GM21786 (cell line): ENCODE results near the gene YPEL2.

Experiments used
- ATAC-seq: cut with Tn5 transposase; IDR thresholded peaks from one replicate; pipeline ENCODE4 v1.9.1; 2021; ENCODE audit not compliant: unreplicated experiment

YPEL2 gene

DNA sequence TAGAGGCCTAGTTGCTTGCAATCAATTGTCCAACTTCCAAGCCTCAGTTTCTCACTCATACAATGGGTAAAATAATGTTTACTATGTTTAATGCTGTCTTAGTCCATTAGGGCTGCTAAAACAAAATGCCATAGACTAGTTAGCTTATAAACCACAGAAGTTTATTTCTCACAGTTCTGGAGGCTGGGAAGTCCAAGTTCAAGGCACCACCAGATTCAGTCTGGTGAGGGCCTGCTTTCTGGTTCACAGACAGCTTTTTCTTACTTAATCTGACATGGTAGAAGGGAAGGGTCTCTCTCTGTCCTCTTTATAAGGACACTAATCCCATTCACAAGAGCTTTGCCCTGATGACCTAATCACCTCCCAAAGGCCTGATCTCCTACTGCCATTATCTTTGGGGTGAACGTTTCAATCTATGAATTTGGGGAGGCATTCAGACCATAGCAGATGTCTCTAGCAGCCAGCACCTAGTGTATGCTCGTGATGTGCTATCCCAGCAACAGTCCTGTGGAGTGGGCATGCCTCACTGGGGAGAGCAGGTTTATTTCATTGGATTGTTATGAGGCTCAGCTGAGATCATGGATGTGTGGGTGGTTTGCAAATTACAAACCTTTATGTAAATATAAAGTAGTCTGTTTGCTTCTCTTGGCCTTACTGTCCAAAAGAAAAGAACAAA lies 25.2 kb downstream of the YPEL2 start:
- no peak for ATAC-seq

DNA sequence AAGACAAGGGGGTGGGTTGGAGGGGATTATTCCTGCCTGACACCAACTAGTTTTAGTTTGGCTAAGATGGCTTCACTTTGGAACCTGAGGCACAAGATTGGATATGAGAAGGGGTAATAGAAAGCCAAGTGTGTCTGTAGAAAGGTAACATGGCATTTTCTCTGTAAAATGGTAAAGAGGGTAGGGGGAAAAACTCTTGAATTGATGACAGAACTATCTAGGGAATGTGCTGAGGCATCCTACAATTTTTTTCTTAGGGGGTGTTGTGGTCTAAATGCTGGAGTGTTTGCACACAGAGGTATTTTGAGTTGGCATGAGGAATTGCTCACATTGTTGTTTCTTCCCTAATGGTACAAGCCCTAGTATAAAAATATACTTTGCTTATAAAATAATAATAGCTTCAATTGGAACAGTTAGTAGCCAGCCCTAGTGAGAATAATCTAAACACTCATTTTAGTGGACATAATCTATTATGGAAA lies 25.8 kb downstream of the YPEL2 start:
- ATAC-seq, result no peak

DNA sequence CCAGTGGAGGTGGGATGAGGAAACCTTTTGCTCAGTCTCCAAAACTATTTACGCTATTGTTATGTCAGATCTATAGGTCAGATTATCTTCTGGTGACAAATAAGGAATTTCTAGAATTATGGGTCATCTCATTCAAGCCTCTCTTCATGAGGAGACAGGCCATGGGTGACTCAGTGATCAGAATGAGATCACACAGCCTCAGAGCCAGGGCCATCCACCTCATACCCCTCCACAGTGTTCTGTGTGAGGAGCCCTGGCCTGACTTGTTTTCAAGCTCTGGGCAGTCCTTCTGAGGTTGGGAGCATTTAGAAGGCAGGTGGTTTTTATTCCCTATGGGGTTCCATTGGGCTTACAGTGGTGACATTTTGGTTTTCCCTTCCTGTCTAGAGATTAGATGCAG lies 26.5 kb downstream of the YPEL2 start:
- ATAC-seq, result no peak

DNA sequence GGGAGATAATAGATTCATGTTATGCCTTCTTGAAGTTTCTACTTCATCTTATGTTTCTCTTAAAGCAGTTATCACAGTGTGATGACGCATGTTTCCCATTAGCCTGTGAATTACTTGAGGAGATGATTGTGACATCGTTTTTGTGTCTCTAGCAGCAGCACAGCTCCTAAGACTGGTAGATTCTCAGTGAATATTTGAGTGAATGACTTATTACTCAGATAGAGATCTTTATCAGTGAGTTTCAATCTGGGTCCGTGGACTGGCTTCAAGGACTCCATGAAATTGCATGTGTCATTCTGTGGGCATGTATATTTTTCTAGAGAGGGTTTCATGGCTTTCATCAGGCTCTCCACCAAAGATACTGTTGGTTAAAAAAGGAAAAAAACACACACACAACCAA lies 29.9 kb downstream of the YPEL2 start:
- ATAC-seq, result no peak

DNA sequence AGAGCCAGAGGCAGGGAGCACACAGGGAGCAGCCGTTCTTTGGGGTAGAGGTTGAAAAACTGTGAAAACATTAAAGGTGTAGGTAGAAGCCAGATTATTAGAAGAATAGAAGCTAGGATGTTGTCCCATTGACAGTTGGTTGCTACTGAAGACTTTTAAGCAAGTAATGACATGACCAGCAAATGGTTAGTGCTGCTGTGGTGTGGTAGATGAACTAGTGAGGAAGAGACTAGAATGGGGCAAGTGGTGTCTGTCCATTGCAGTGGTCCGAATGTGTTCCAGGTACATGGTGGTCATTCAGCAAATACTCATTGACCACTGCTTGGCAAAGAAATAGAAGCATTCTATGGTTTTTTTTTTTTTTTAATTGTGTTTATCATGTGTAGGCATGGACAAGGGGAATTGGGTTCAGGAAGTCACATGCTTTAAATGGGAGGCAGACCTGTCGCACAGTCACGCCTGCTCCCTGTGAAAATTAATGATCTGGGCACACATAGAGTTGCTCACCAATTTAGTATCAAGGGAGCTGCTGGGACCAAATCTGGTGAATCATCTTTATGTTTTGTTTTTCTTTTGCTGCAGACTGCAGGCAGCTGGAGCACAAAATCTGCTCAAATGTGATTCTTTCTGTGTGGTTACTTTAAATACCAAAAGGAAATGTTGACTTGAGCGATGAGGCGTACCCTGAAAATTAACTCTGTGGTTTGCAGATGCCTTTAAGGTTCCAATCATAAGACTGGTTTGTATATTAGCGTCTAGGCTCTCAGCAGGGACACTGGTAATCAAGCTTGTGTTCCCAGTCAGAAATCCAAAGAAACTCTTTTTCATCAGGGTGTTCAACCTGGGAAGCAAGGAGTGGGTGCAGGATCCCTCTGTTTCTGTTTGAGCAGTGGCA lies 30.7 kb downstream of the YPEL2 start:
- ATAC-seq, result peak; percentile 62

DNA sequence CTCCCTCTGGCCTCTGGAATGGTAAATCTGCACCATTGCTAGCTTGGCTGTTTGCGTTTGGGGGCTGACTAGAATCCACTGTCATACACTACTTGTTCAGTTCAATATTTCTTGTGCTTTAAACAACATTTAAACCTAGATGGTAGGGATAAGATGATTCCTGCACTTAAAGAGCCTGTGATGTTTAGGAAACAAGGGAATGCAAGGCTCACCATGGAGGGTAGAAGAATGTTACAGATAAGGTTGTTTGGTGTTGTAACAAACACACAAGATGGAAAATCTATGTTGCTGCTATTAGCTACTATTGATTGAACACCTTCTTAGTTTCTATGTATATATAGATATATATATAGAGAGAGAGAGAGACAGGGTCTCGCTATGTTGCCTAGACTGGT lies 31.4 kb downstream of the YPEL2 start:
- no peak for ATAC-seq

DNA sequence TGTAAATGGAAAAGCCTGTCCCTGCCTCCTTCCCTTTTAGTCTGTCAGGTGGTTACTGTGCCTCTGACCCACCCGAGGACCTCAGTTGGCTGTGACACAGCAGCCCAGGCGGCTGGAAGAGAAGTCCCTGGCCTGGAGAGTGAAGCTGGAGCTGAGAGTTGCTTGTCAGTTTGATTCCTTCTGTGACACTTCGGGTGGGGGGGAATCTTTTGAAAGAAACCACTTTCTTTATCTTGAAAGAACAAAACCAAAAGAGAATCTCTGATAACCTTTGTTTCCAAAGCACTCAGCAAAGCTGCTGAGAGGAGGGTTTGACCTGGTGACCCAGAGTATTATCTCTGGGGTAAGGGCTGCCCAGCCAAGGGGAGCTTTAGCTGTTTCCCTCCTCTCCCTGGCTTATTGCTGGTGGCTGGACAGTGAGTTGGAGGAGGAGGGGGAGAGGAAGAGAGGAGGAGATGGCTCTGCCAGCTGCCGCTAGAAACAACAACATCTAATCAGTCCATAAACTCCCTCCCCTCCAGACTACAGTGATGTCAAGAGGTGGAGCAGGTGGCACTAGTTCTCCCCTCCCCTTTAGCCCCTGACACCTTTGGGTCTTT lies 34.0 kb downstream of the YPEL2 start:
- ATAC-seq, result no peak

DNA sequence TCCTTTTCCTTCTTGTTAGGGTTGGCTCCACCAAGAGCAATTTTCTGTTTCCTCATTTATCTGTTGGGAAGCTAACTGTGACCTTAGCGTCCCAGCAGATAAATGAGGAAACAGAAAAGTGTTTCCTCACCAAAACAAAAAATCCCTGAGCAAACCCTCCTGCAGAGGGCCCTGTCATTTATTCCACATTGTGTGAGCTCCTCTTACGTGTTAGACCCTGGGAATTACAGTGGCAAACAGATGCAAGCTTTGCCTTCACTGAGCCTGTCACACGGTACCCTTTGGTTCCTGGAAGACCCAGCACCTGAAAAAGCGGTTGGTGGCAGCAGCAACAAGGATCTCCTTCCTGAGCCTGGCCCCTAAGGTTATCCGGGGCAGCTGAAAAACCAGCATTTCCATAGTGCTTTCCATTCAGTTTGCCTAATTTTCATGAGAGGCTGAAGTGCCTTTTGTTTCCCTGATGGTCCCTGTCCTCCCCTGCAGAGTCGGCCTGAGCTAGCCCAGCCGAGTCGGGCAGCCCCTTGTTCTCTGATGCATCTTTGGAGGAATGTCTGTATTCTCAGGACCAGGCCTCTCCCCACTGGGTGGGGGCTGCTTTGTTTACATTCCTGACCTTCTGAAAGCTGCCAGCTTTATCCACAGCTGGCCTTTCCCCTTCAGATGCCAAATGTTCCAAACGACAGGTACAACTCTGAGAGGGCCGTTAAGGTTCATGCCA lies 34.7 kb downstream of the YPEL2 start:
- ATAC-seq, result no peak

DNA sequence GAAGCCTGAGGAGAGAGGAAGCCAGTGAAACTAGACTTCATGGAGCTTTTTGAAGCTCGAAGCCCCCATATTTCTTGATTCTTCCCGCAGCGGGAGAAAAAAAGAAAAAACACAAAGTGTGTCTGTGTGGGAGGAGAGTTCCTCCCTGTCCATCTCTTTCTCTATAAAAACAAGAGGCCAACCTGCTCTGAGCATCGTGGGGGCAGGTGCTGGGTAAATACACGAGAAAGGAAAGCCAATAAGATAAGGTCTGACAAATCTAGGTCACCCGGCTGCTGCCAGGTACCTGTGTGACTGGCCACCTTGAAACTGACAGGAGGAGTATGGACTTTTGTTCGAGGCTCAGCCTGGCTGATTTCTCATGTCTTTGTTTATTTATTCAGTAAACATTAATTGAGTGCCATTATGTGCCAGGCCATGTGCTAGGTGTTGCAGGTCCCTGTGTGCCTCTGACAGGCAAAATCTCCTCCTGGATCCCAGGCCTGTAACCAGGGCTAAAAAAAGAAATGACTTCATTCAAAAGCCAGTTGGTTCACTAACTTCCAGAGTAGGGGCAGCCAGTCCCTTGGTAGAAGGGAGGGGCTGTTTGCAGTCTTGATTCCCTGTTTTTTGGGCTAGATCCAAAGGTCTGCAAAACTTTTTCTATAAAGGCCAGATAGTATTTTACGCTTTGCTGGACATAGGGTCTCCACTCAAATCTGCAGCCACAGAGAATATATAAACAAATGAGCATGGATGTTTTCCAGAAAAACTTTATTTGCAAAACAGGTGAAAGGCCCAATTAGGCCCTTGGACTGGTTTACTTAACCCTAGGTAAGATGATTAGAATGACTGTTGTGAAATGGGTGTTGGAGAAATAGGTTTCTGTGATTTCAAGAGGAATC lies 35.6 kb downstream of the YPEL2 start:
- no peak for ATAC-seq

DNA sequence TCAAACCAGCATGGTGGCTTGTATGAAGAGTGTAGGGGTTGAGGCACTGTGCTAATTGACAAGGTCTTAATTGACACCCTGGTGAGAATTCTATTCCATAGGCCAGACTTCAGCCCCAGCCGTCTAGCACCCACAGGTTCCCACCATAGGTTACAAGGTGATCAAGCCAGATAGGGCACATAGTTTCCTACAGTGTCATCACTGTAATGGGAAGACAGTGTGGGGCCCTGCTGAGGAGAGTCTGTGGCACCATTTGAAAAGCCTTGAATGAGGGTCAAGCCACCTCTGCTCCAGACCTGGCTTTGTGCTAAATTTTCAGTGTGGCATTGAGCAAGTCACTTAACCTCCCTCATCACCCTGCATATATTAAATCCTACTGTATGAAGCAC lies 36.2 kb downstream of the YPEL2 start:
- ATAC-seq, result no peak

DNA sequence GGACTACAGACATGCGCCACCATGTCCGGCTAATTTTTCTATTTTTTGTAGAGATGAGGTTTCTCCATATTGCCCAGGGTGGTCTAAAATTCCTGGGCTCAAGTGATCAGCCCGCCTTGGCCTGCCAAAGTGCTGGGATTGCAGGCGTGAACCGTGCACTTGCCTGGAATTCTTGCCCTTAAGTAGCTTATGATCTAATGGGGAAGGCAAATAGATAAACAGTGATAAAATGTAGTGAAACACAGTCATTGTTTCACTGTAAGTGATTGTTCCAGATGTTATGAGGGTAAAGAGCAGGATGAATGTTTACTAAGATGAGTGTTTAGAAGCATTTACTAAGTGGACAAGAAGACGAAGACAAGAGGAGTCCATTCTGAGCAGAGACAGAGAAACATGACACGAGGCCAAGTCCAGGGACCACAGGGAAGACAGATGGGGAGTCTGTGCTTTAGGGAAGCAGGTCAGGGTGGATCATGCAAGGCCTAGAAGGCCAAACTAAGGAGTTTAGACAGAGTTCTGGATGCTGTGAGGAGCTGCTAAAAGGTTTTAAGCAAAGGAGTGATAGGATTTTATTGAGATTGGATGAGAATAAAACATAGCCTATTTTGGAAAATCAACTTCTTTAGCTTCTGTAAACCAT lies 36.9 kb downstream of the YPEL2 start:
- no peak for ATAC-seq

DNA sequence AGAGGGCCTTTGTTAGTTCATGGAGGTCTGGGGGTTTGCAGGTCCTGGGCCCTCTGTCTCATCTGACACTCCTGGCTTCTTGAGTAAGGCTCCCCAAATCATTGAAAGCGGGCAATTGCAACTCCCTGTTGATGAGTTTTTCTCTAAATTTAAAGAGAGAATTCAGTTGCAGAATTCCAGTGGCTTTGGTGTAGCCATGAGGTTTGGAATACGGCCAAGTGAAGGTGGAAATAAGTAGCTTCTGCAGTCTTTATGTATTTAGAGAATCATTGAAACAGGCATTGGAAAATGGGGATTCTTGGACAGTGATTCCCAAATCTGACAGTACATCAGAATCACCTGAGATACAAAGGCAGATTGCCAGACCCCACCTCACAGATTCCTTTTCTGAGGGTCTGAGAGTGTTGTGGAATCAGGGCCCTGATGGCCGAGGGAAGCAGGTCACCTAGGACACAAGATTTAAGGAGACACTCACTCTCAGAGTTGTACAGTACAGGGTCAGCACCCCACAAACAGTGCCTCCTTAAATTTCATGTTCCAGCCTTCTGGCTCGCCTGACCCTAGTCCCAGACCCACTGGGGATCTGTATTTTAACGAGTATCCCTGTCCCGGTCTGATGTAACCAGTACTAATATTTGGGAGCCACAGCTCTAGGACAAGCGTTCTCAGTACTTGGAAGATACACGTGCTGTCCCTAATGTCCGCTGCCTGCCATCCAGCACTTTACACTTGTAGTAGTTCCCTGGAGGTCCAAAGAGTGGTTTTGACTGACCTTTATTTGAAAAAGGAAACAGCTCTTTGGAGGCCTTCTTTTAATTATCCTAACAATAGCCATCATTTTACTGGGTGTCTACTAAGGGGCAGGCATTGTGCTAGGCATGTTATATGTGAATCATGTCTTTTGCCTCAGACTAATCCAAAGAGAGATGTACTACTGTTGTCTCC lies 37.8 kb downstream of the YPEL2 start:
- ATAC-seq, result no peak

DNA sequence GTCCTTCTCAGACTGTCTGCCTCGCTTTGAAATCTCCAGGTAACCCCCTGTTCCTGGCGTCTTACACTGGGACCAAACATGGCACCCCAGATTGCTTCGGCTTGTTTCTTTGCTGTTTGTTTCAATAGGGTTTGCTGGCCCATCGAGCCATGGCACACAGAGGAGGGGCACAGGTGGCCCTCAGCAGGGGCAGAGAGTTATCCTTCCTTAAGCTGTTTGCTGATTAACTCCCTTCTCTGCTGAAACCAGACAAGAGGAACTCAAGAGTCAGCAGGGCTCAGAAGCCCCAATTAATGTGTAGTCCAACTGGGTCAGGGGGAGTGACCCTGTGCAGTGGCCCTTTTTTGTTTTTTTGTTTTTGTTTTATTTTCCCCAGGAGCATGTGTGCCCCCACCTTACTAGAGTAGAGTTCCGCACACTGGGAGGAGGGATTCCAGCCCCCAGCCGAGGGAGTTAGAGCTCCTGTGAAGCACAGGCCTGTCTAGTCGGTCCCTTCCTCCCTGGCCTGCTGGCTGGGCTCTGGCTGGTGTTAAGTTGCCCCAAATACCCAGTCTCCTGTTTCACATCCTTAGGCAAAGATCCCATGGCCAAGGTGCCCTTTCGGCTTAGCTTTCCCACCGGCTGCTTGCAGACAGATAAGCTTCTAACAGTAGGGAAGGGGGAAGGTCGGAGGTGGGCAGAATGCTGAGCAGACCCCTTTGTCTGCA lies 39.3 kb downstream of the YPEL2 start:
- ATAC-seq, result no peak

DNA sequence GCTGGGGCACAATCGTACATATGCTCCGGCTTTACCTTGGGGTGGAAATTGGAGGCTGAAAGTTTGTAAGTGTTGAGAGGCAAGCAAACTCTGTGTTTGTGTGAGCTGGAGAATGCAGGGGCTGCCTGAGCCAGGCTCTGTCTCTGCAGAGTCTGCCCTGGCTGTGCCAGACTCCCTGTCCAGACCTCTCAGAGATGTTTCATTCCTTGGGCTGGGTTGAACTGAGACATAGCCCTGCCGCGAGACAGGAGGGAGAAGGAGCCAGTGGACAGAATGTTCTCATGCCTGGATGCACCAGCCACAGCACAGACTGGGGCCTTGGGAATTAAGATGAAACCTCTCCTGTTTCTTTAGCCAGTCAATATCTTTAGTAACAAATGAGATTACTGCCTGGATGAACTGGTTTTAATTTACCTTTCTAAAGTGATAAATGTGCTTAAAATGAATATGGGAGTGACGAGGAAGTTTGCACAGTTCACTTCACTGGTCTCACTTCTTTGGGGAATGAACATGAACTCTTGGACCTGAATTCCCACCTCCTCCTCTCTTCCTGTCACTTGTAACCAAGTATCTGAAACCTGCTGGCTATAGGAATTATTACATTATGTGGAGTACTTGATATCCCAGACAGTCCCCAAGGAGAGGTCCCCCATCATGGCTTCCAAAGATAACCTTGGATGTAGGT lies 40.1 kb downstream of the YPEL2 start:
- no peak for ATAC-seq

DNA sequence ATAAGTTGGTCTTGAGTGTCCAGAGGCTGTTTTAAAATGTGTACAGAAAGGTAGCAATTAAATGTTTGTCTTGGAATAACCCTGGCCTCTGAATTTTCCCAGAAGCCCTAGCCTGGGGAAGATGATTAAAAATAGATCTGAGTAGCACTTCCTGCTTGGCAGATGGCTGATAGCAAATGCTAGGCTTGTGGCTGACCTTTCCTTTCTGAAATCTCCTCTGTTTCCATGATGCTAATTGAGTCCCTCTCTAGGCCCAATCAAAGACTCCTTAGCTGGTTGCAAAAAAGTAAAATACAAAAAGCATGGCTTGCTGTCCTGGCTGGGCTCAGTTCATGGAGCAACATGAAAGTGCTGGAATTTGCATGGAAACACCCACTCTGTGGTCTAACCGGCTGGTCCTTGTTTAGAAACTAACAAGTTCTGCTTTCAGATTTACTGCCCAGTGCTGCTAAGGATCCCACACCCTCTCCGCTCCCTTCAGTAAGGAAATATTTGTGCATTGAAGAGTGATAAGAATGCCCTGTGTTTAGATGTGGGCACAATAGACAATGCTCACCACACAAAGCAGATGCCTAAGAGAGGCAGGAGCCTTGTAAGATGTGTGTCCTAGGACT lies 40.8 kb downstream of the YPEL2 start:
- peak; percentile 52 for ATAC-seq

DNA sequence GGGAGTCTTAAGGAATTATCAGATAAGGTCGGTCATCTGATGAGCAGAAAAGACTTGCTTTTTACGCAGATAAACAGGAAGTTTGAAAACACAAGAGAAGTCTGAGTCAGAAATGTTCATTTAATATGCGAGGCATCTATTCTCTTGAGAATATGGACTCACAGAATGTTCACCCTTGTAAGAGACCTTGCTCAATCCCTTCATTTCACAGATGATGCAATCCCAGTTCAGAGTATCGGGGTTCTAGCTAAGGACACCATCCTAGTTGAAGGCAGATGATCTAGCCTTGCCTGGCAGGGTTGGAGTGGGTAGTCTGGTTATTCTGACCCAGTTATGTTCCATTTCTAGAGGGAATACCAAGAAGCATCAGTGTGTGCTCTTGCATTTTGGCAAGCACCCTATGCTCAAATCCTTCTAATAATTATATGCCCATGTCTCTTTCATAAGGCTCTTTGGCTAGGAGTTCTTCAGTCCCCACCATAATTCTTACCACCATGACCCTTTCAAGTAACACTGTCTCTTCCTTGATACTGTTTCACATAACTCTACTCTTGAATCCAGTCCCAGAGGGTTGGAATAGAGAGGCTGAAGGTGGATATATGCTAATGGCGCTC lies 42.5 kb downstream of the YPEL2 start:
- no peak for ATAC-seq

DNA sequence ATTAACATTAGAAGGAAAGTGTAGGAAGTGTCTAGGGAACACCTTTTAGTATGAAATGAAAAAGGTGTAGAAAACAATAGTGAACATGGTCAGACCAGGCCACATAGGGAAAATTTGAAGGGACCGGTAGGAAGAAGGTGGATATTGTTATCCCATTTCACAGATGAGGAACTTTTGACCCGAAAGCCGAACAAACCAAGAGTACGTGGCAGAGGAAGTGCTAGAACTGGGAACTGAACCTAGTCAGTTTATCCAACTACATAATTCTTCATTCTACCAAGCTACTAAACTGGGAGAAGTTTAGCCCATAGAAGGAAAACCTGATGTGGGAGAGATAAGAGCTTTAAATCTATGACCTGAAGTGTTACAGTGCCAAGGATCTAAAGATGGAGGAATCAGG lies 43.2 kb downstream of the YPEL2 start:
- no peak for ATAC-seq
